Stimulated activated CD4-positive, alpha-beta T cell treated with anti-CD3 and anti-CD28 coated beads, TNF-alpha, amount 100 ng/mL, for 1 hour (primary cell): ENCODE measurements around the gene BAIAP2L2.

Source experiments
- DNase-seq, 3 donors: peaks; one replicate each; pipeline ENCODE4 v3.0.0-alpha.2; 2020; ENCODE audit warnings: low read depth in 3 of 3, low spot score in 1 of 3

BAIAP2L2 gene

DNA sequence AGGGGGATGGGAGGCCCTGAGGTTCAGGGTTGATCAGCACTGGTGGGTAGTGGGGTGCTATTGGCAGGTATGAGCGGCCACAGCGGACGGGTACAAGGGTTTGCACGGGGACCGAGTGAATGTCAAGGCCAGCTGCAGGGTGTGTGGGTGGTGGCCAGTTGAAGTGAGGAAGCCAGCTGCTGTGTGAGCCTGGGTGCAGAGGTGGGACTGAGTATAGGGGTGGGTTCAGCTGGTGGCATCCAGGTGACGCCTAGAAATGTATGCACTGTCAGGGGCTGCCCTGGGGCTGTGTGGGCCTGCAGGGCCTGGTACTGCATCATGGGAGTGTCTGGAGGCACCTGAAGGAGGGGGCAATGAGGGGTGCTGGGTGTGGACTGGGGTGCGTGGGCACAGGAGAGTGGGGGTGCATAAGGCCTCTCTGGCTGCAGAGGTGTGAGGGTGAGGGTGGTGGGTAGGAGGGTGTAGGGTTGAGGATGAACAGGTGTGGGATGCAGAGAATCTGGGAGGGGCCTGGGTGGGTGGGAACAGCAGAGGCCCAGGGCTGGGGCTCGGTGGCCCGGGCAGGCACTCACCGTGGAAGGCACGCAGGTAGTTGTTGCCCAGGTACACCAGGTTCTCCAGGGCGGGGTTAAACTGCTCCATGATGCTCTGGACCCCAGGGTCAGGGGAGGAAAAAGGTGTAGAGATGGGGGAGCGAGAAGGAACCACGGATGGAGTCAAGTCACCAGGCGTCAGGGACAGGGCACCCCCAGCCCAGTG, 1.7 kb downstream of the BAIAP2L2 start:
- DNase-seq: no peak

DNA sequence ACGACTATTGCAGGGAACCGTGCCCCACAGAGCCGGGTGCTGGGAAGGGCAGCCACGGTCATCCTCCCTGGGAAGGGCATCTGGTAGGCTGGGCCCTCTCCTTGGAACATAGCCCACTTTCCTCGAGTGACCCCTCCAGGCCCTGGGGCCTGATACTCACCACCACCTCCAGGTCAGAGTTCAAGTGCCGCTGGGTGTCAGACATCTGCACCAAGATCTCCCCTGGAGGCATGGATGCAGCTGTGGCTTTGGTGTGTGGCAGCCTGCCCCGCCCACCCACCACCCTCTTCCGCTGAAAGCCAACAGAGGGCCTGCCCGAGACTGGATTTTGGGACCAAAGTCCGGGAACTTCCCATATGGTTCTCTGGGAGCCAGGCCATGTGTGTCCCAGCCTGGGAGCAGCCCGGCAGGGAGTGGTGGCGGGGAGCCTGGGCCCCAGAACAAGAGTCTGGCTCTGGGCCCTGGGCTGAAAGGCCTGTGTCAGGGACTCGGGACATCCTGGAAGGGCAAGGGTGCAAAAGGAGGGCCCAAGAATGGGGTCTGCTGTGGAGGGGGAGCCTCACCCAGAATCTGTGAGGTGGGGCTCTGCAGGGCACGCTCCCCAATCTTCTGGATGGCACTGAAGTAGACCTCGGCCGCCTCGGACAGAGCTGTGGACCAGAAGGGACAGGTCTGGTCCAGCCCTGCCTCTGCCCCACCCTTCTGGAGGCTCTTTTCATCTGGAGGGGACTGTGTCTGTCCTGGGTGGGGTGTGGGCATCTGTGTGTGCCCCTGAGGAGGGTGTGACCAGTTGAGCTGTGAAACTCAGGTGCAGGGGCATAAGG, 2.6 kb downstream of the BAIAP2L2 start:
- DNase-seq: no peak

DNA sequence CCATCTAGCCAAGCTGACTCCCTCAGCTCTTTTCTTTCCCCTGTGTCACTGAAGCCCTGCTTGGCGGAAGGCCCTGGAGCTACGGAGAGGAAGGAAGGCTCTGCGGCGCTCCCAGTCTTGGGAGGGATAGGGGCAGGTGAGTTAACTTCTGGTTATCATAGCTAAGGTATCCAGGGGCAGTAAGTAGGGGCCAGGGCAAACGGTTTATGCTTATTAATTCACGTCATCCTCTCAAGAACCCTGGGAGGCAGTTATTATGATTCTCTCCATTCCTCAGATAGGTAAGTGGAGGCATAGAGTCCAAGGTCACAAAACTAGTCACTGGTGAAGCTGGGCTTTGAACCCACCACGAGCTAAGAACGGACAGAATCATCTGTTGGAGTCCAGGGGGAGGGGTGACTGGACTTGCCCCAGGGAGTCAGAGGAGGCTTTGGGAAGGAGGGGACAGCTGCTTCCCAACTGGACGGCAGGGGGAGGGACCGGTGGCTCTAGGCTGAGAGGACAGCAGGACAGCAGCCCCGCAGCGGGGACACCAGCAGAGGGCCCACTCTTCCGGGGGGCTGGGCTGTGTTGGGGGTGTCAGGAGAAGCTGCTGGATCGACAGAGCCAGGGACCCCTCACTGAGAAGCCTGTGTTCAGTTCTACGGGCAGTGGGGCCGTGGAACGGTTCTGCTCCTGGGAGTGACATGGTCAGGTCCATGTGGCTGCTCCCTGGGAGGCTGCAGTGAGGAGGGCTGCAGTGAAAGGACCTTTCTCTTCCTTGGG, 3.5 kb downstream of the BAIAP2L2 start:
- DNase-seq: no peak

DNA sequence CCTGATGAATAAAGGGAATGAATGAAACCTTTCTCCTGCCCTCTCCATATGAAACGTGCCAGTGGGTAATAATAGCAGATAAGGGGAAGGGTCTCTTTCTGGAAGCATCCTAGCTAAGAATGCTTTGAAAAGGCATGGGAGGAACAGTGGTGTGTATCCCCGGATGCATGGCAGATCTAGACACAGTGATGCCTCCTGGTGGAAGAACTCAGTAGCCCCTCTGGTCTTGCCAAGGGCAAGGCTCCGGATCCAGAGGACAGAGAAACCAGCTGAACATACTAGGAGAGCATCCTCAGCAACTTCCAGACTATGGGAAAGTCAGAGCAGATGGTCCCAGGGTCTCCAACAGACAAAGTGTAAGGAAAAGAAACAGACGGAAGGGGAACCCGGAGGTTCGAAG, 6.4 kb downstream of the BAIAP2L2 start:
- no peak for DNase-seq

DNA sequence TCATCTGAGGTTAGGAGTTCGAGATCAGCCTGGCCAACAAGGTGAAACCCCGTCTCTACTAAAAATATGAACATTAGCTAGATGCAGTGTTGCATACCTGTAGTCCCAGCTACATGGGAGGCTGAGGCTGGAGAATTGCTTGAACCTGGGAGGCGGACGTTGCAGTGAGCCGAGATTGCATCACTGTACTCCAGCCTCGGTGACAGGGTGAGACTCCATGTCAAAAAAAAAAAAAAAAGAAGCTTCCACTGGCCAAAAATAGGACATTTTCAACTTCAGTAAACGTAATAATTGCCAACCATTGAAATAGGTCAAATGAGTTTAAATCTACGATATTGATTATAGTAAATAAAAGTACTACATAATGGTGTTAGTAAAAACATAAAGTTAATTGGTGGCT, 6.8 kb downstream of the BAIAP2L2 start:
- DNase-seq: no peak

DNA sequence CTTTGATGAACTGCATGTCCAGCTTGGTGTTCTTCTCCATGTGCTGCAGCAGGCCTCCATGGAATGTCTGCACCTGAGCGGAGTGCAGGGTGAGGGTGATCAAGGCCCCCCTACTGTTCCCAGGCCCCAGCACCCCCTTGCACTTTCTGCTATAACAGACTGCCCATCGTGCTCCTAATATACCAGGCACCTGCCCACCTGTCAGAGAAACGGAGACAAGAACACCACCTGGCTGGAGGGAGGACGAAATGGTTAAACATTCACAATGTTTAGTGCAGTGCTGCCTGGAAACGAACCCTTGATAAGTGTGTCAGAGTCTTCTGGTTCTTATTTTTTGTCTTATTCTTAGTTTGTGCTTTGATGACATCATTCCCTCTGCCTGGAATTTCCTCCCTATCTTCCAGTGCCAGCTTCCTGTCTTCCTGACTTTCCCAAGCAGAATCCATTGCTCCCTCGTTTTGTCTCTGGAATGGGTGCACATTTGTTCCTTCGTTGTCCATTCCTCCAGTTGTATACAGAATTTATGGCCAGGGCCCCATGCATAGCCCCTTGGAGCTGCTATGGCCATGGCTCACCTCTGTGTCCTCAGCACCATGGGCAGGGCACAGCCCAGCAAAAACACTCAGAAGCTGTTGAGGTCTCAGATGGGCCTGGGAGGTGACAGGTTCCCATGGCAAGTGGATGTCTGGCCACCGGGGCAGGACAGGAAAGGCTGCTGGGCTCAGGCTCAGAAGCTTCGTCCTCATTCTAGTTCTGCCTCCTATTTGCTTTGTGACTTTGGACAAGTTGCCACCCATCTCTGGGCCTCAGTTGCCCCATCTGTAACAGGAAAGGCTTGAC, 11.9 kb downstream of the BAIAP2L2 start:
- no peak for DNase-seq

DNA sequence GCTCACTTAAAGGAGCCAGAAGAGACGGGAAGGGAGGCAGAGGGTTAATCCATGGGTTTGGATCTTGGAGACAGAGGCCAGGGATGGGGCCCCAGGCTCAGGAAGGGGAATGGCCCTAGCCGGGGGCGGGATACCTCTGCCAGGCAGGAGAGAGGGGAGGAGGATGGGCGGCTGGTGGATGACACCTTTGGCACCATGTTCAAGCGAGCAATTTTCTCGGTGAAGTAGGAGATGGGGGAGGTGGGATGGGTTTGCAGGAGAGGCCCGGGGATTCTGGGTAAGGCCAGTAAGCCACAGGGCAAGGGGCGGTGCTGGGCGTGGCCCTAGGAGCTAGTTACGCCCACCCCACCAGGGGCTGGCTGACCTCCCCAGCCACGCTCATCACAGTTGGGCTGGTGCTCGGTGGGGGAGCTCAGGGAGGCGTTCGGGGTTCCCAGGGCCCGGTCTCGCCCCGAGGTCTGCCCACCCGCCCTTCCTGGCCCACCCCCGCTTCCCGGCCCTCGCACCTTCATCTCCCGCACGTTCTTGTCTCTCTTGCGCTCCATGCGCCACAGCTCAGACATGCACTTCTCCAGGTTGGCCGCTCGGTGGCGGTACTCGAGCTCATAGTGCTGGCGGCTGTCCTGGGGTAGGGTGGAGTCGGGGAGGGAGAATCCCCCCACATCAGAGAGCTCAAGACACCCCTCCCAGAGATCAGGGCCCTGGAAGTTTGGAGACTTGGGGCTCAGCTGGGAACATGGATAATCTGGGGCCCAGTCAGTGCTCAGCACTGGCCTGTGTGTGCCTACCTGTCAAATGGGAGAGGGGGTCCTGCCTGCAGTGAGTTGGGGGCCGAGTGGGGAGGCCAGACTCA, 12.7 kb downstream of the BAIAP2L2 start:
- no peak for DNase-seq

DNA sequence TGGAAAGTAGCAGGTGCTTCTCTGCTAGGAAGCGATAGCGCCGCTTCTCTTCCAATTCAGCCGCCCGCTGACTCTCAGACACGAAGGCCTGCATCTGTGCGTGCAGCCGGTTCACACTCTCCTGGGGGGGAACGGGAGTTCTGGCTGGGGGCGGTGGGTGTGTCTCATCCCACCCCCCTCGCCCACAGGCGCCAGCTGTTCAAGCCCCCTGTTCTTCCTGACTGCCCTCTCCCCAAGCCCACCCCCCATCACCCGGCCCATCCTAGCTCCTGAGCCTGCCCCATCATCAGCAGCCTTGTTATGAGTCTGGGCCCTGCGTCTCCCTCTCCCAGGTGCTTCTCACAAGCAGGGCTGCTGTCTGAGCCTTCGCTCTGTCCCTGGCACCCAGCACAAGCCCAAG, 13.4 kb downstream of the BAIAP2L2 start:
- DNase-seq: no peak

DNA sequence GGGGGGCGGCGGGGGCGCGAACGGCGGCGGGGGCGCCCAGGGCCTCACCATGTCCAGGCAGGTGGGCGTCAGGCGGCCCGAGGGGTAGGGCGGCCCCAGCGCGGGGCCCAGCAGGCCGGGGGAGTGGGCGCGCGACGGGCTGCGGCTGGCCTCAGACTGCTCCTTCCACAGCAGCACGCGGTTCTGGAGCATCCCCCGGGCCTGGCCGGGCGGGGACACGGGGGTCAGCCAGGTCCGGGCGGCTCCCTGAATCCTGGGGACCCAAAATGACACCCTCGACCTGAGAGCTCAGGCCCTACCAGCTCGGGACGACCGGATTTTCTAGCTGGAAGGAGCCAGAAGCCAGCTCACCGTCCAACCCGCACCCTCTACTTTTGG, 21.0 kb downstream of the BAIAP2L2 start:
- DNase-seq: no peak

DNA sequence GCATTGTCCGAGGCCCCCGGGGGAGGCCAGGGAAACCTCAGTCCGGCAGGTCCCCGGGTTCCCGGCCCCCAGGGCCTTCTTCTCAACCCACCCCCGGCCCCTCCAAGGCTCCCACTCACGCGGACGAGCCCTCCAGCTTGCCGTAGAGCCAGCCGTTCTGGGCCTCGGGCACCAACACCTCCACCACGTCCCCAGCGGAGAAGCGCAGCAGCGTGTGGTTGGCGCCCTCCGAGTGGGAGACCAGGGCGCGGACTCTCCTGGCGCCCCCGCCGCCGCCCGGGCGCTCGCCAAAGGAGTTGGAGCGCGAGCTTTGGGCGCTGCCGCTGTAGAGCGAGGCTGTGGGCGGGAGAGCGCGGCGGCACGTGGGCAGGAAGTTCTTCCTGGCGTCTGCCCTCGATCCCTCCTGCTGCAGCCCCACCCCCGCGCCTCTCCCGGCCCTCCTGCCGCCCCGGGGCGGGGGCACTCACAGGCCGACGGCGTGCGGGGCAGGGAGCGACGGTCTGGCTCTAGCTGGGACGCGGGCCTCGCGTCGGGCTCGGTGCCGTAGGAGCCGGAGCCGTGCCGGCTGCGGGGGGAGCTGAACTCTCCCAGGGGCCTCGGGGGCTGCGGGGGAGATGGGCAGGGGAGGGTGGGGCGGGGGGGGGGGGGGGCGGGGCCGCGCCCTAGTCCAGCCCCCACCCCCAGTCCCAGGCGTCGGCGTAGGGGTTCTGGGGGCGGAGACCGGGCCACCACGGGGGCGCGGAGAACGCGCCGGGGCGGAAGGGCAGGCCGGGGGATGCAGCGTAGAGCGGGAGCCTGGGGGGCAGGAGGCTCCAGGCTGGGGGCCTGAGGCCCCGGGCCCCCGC, 21.6 kb downstream of the BAIAP2L2 start:
- no peak for DNase-seq

DNA sequence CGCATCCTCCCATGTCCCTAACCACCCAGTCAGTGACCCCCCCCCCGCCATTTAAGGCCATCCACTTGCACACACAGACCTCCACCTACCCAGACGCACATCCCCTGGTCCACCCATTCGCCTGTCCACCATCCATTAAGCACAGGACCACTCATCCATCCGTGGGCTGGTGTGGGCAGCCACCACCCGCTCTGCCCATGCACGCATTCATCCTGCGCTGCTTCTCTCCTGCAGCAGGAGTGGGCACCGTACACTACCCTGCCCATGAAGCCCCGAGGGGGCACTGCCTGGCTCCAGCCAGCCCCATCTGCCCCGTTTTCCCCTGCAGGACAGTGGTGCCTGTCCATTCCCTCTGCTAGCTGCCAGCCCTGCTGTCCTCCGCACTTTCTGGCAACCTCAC, 22.6 kb downstream of the BAIAP2L2 start:
- DNase-seq: no peak

DNA sequence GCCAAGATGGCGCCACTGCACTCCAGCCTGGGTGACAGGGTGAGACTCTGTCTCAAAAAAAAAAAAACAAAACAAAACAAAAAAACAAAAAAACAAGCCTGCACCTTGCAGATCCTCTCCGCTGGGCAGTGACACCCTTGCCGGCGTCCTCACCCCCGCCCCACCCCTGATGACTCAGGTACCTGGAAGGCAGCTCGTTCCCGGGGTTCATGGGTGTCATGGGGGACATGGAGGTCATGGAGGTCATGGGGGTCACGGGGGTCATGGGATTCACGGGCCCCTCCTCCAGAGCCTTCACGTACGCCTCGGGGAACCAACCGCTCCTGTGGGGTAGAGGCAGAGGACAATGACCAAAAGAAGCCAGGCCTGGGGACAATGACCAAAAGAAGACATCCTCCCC, 23.5 kb downstream of the BAIAP2L2 start:
- DNase-seq: no peak

DNA sequence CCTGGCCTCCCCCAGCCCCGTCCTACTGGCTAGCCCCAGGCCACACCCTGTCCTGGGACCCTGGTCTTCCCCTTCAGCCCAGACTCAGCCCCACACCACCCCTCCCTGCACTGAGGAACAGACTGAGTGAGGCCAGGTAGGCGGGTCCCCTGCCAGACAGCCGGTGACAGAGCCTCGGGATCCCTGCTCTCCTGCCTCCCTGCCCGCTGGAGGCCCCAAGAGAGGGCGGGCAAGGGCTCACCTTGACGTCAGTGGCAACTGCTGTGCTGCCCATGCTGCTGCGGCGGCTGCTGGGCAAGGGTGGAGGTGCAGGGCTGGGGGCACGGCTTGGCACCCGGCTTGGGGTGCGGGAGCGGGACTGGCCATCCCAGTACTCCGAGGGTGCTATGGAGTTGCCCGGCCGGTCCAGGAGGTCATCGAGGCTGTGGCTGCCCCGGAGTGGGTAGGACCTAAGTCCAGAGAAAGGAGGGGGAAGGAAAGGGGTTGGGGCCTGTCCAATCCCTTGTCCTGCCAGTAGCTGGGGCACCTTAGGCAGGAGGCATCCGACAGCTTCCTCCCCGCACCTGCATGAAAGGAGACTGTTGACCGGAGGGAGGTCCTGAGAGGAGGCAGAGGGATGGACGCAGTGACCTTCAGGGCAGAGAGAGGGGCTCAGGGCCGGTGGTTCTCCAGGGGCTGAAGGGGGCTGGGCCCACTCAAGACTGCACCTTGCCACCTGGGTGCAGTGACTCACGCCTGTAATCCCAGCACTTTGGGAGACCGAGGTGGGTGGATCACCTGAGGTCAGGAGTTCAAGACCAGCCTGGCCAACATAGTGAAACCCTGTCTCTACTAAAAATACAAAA, 24.3 kb downstream of the BAIAP2L2 start:
- DNase-seq: no peak

DNA sequence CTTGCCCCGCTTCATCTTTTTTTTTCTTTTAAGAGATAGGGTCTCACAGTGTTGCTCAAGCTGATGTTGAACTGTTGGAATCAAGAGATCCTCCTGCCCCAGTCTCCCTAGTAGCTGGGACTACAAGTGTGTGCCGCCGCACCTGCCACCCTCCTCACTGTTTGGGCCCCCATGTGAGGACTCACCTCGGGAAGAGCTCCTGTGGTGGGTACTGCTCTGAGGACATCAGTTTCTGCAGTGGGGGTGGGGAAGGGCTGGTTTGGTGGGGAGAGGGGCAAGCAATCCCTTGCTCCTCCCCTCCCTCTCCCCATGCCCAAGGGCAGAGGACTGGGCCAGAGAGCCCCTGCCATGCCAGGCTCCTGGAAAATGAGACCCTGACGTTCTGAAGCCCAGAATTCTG, 25.0 kb downstream of the BAIAP2L2 start:
- no peak for DNase-seq

DNA sequence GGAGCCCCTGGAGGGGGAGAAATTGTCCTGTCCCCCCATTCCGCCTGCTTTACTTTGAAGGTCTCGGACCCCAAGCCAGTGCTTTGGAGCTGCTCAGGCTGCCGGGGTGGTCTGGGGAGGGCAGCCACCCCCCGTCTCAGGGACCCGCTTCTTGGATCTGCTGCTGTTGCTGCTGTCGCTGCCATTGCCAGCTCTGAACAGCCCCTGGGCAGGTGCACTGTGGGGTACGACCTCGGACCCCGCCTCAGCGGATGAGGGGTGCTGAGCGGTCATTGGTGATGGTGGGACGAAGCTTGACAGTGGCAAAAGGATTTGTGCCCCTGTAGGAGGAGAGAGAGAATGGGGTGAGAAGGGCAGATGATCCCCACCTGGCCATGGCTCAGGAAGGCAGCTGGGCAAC, 25.4 kb downstream of the BAIAP2L2 start:
- DNase-seq: no peak

DNA sequence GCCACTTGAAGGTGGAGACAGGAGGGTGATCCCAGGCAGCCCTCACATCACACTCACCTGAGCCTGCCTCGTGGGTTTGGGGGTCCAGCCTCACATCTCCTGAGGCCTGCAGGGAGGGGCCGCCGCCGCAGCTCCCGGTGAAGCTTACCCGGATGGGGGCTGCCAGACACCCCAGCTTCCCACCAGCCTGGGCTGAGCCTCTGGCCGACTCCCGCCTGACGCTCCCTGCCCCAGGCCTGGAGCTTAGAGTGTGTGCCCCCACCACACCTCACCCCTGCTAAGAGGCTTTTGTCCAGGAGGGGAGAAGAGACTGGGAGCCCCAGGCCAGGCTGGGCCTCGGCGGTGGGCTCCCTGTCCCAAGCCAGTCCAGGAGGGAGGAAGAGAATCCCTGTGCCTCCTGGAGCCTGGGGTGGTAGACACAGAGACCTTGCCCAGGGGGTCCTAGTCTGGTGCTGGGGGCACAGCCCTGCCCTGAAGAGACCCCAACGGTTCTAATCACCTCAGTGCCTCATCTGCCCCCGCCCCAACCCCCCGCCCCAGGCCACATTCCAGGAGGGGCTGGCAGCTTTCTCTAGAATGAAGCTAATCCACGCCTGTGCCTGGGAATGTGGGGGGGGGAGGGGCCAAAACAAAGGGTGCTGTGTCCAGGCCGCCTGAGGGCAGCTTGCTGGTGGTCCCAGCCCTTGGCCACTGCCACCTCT, 26.4 kb downstream of the BAIAP2L2 start, which contains the start of gene SLC16A8:
SLC16A8 (minus strand) TSS at position 254 of the 701 bp plus-strand sequence. CDS start 1,311 bp downstream, outside the sequence.
- no peak for DNase-seq

DNA sequence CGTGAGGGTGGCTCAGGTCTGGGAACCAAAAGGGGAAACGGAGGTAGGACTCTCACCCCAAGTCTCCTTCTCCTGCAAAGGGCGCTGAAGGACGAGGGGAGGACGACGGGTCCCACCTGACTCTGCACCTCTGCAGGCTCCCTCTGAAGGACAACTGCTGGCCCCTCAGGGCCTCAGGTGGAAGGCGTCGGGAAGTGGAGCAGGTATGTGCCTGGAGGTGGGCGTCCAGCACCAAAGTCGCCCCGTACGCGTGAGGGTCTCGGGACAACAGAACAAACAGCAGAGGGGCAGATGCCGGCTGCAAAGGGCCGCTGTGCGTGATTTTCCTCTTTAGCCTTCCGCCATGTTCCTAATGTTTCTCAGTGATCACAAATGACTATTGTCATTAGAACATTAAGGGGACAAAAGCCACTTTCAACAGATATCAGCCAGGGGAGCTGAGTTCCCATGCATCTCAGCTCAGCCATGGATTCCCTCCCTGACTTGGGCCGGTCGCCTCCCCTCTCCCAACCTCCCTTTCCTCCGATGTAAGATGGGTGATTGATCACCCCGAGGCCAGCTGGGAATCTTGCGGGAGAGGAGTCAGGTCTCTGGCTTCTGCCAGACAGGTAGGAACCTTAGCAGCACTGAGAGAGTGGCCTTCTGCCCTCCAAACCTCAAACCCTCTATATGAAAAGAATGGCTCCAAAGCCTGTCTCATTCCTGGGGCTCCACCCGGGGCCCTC, 27.3 kb downstream of the BAIAP2L2 start:
- DNase-seq: no peak
